Prostate gland (tissue), 2 donors: Measurements from ENCODE around the gene FXR2. TPM values are rescaled to one million over a fixed set of nuclear protein-coding genes. Genes with fewer than 3 reads are reported as not detected.
A peak's percentile ranks its signal among the peaks of the same experiment; 100 is the strongest.

Experiments
- DNase-seq: peaks from one replicate; pipeline ENCODE4 v3.0.0-alpha.2; 2019; ENCODE audit warnings: low spot score
- H3K27ac ChIP-seq, 2 donors: fragments of 200-600 bp; sonication (generic); 2 replicates each; pipeline ENCODE4 v1.5.1; 2017 to 2019
- H3K27me3 ChIP-seq: fragments of 200-600 bp; sonication (generic); replicated peaks from 2 replicates; pipeline ENCODE4 v1.5.1; 2019; ENCODE audit not compliant: insufficient read depth
- H3K36me3 ChIP-seq, 2 donors: fragments of 200-600 bp; sonication (generic); 1 replicate in 1 of 2; 2 replicates in 1 of 2; pipeline versions ENCODE4 v1.5.1 to v1.8.1; 2017 to 2019
- H3K4me1 ChIP-seq: fragments of 200-600 bp; sonication (generic); replicated peaks from 2 replicates; pipeline ENCODE4 v1.5.1; 2019
- H3K4me3 ChIP-seq, 2 donors: fragments of 200-600 bp; sonication (generic); 2 replicates each; pipeline ENCODE4 v1.5.1; 2017 to 2019
- H3K9me3 ChIP-seq: fragments of 200-600 bp; sonication (generic); 2 replicates; pipeline ENCODE4 v1.5.1; 2017
- POLR2A ChIP-seq: fragments of 450-650 bp; IDR thresholded peaks from one replicate; pipeline ENCODE4 v1.6.1; 2016; ENCODE audit warnings: antibody characterized with exemption, mild to moderate bottlenecking
- POLR2AphosphoS5 ChIP-seq: sonication (generic); formaldehyde crosslinking; IDR thresholded peaks from one replicate; pipeline ENCODE4 v1.6.1; 2017; ENCODE audit warnings: antibody characterized with exemption
- WGBS: methylation state at CpG from one replicate; pipeline ENCODE4 v1.1.5; 2018; 5-methylcytosine and 5-hydroxymethylcytosine counted together
- intact Hi-C: fragments of 100-400 bp; cut with DNase I; formaldehyde crosslinking; loops from one replicate; pipeline ENCODE4 v1.14.2; 2022
- small RNA-seq, 2 donors: library from RNA; depleted of rRNA; stranded (forward); fragments of <200 nt; gene quantifications; one replicate each; pipeline ENCODE3, GENCODE V24; 2016
- total RNA-seq, 2 donors: library from RNA; depleted of rRNA; stranded (reverse); fragments of >200 nt; gene quantifications; one replicate each; pipeline ENCODE4 v1.1.0, GENCODE V29; 2016
- TF ChIP-seq, protein P1 (sequence below), 4 experiments: fragments of 200-600 bp in 2 of 4; fragments of 450-650 bp in 2 of 4; sonication (generic) in 2 of 4; IDR thresholded peaks; 1 replicate in 3 of 4; 2 replicates in 1 of 4; pipeline ENCODE4 v1.5.1; 2016 to 2019; ENCODE audit warnings: antibody characterized with exemption in 4 of 4, mild to moderate bottlenecking in 2 of 4, moderate library complexity in 2 of 4

The FXR2 gene
- total RNA-seq, 2 donors from 2014 or later, result 27.1 to 51.4 TPM

DNA sequence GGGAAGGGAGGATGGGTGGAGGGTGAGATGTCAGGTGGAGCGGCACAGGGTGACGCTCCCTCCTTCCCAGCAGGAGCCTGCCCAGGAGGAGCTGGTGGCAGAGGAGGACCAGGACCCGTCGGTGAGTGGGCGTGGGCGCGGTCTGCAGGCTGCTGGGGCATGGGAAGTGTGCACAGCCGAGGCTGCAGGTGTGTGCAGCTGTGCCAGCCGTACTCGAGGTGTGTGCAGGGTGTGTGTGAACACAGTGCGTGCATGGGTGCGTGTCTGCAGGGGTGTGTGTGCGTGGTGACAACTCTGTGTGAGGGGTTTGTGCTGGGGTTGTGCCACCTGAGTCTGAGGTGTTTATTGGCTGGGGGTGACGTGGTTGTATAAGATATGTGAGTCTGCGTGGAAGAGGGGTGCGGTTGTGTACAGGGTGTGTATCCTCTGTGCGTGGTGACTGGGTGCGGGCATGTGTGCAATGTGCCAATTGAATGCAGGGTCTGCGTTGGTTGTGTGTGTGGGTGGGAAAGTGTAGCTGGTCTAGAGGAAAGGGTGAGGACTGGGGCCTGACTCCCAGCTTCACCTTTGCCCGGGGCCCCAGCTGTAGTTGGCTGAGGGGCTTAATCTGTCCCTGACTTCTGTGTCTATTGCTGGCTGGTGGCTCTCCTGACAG is 65.2 kb downstream of the FXR2 start:
- TF ChIP-seq, protein P1, sequence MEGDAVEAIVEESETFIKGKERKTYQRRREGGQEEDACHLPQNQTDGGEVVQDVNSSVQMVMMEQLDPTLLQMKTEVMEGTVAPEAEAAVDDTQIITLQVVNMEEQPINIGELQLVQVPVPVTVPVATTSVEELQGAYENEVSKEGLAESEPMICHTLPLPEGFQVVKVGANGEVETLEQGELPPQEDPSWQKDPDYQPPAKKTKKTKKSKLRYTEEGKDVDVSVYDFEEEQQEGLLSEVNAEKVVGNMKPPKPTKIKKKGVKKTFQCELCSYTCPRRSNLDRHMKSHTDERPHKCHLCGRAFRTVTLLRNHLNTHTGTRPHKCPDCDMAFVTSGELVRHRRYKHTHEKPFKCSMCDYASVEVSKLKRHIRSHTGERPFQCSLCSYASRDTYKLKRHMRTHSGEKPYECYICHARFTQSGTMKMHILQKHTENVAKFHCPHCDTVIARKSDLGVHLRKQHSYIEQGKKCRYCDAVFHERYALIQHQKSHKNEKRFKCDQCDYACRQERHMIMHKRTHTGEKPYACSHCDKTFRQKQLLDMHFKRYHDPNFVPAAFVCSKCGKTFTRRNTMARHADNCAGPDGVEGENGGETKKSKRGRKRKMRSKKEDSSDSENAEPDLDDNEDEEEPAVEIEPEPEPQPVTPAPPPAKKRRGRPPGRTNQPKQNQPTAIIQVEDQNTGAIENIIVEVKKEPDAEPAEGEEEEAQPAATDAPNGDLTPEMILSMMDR (IDR thresholded peaks at IDR 0.05), result peak in 2 of 4 experiments; percentile 1 to 4
- TF ChIP-seq POLR2A (no peak), POLR2AphosphoS5 (no peak)
- WGBS, result 27% methylated on average over 20 of the region's 20 CpGs
- no peaks in the 10 kb centered on the region for H3K9me3 ChIP-seq
- peak overlapping the region; percentile 55 to 64 for H3K4me3 ChIP-seq
- no peaks in the 10 kb centered on the region for H3K36me3 ChIP-seq
- no peaks in the 10 kb centered on the region for H3K27me3 ChIP-seq
- peak overlapping the region; percentile 79 to 91 for H3K27ac ChIP-seq
- intact Hi-C loops, result no loop called here
- DNase-seq, result no peak
- H3K4me1 ChIP-seq, result no peaks in the 10 kb centered on the region

DNA sequence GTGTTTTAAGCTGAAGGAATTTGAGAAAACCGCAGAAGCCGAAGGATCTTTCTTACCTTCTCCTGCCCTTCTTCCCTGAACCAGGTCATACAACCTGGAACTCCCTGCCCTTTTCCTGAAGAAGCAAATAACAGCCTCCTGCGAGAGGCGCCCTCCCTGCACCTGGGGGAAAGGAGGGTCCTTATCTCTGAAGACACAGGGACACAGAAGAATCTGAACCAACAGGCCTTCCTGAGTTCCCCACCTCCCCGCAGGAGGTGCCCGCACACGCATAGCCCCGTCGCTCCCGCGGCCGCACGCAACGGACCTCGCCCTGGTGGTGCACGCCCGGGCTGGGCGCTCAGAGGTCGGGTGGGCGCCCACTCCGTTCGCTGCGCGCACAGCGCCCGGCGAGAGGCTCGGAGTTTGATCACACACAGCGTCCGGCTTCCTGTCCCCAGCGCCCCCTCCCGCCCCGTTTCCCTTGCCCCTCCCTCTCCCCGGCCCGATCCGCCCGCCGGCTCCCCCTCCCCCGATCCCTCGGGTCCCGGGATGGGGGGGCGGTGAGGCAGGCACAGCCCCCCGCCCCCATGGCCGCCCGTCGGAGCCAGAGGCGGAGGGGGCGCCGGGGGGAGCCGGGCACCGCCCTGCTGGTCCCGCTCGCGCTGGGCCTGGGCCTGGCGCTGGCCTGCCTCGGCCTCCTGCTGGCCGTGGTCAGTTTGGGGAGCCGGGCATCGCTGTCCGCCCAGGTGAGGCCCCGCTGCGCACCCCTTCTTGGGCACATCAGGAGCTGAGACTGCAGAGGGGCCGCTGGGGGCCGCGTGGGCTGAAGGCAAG is 65.9 kb downstream of the FXR2 start, which contains the start of gene TNFSF12:
Gene TNFSF12 (plus strand): TSS at position 474 of the 816 bp plus-strand sequence. CDS start 96 bp downstream, at position 570.
- no peaks in the 10 kb centered on the region for H3K4me1 ChIP-seq
- H3K27ac ChIP-seq, result peak within 1 kb of the TSS; percentile 79 to 91
- WGBS, result under 1% methylated on average over 23 of the region's 65 CpGs
- no peaks in the 10 kb centered on the region for H3K27me3 ChIP-seq
- intact Hi-C loops, result no loop called here
- TF ChIP-seq, protein P1 (IDR thresholded peaks at IDR 0.05), result peak; percentile 12 to 33 (median 22)
- no peak for TF ChIP-seq POLR2AphosphoS5
- peak; percentile 41 for TF ChIP-seq POLR2A
- no peaks in the 10 kb centered on the region for H3K36me3 ChIP-seq
- peak; percentile 59 for DNase-seq
- peak within 1 kb of the TSS; percentile 55 to 64 for H3K4me3 ChIP-seq
- H3K9me3 ChIP-seq, result no peaks in the 10 kb centered on the region

DNA sequence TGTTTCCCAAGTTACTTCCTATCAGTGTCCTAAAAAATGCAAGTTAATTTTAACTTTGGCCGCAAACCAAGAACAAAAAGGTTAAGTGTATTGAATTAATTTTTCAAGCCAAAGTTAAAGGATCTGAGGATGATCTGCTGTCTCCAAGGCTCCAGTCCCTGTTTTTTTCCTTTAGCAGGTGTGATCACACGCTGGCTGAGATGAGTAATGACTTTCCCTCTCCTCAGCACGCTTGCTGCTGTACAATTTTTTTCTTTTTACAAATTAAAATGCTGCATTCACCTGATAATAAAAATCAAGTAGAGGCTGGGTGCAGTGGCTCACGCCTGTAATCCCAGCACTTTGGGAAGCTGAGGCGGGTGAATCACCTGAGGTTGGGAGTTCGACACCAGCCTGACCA is 69.8 kb downstream of the FXR2 start:
- Histone ChIP-seq H3K9me3 (no peaks in the 10 kb centered on the region), H3K27me3 (no peaks in the 10 kb centered on the region), H3K4me3 (no peak overlapping the region), H3K36me3 (no peaks in the 10 kb centered on the region), H3K4me1 (no peaks in the 10 kb centered on the region), H3K27ac (no peak overlapping the region)
- no peak for TF ChIP-seq POLR2A
- no peak for TF ChIP-seq POLR2AphosphoS5
- TF ChIP-seq, protein P1 (IDR thresholded peaks at IDR 0.05), result no peak
- WGBS, result 68% methylated on average over 6 of the region's 6 CpGs
- intact Hi-C loops, result no loop called here
- no peak for DNase-seq

Small RNAs within 50 kb of the gene (small RNA-seq; reads per million reads assigned to genes)
- 0 reads per million in 2 donors for gene CD68
- 0 reads per million in 2 donors for gene SNORA48
- 0 reads per million in 2 donors for gene SNORD10

Other genes starting within 250 kb of the FXR2 start
- 10 to 100 TPM in 1 of 2 donors, 1 to 10 TPM in 1; 9.9 to 28.4 TPM for gene TNK1, start 233.8 kb downstream of the FXR2 start, total RNA-seq
- gene PLSCR3, start 220.4 kb downstream of the FXR2 start, total RNA-seq, result 10 to 100 TPM; 25.8 to 26.4 TPM
- gene TMEM256, start 210.8 kb downstream of the FXR2 start, total RNA-seq, result 100 to 1,000 TPM in 1 of 2 donors, 10 to 100 TPM in 1; 63.0 to 192 TPM
- 10 to 100 TPM in 1 of 2 donors, 1 to 10 TPM in 1; 8.6 to 16.2 TPM for gene NLGN2, start 207.1 kb downstream of the FXR2 start, total RNA-seq
- gene SPEM1, start 194.6 kb downstream of the FXR2 start, total RNA-seq, result 1 to 10 TPM in 1 of 2 donors, not detected in 1; 3.6 TPM
- 1 to 10 TPM in 1 of 2 donors, not detected in 1; 5.3 TPM for gene SPEM2, start 189.3 kb downstream of the FXR2 start, total RNA-seq
- gene SPEM3, start 186.0 kb downstream of the FXR2 start, total RNA-seq, result under 1 TPM; 0.09 to 0.11 TPM
- 10 to 100 TPM in 1 of 2 donors, 1 to 10 TPM in 1; 9.9 to 10.3 TPM for gene TMEM102, start 179.5 kb downstream of the FXR2 start, total RNA-seq
- gene FGF11, start 175.4 kb downstream of the FXR2 start, total RNA-seq, result 1 to 10 TPM; 1.2 to 4.2 TPM
- gene CHRNB1, start 169.8 kb downstream of the FXR2 start, total RNA-seq, result 10 to 100 TPM in 1 of 2 donors, 1 to 10 TPM in 1; 6.9 to 10.4 TPM
- 10 to 100 TPM; 60.5 to 69.4 TPM for gene ZBTB4, start 135.3 kb downstream of the FXR2 start, total RNA-seq
- not detected for gene SLC35G6, start 133.5 kb downstream of the FXR2 start, total RNA-seq
- 100 to 1,000 TPM in 1 of 2 donors, 10 to 100 TPM in 1; 79.7 to 217 TPM for gene POLR2A, start 130.5 kb downstream of the FXR2 start, total RNA-seq
- 10 to 100 TPM; 29.9 to 47.9 TPM for gene TNFSF12, start 65.8 kb downstream of the FXR2 start, total RNA-seq
- gene TNFSF13, start 56.1 kb downstream of the FXR2 start, total RNA-seq, result 10 to 100 TPM; 20.4 to 21.1 TPM
- gene SENP3, start 53.0 kb downstream of the FXR2 start, total RNA-seq, result 10 to 100 TPM; 39.6 to 65.7 TPM
- gene CD68, start 35.3 kb downstream of the FXR2 start, total RNA-seq, result 10 to 100 TPM; 12.3 to 17.3 TPM
- gene MPDU1, start 31.0 kb downstream of the FXR2 start, total RNA-seq, result 100 to 1,000 TPM; 101 to 239 TPM
- gene SOX15, start 24.8 kb downstream of the FXR2 start, total RNA-seq, result 10 to 100 TPM in 1 of 2 donors, 1 to 10 TPM in 1; 6.3 to 15.0 TPM
- gene SAT2, start 12.9 kb upstream of the FXR2 start, total RNA-seq, result 100 to 1,000 TPM in 1 of 2 donors, 10 to 100 TPM in 1; 83.3 to 139 TPM
- 1 to 10 TPM in 1 of 2 donors, not detected in 1; 2.1 TPM for gene SHBG, start 15.2 kb upstream of the FXR2 start, total RNA-seq
- gene ATP1B2, start 36.0 kb upstream of the FXR2 start, total RNA-seq, result 10 to 100 TPM in 1 of 2 donors, under 1 TPM in 1; 0.82 to 11.7 TPM
- 10 to 100 TPM; 52.3 to 65.0 TPM for gene TP53, start 72.6 kb upstream of the FXR2 start, total RNA-seq
- gene WRAP53, start 73.6 kb upstream of the FXR2 start, total RNA-seq, result 1 to 10 TPM; 8.6 to 9.4 TPM
- 1 to 10 TPM; 3.0 to 5.5 TPM for gene EFNB3, start 90.3 kb upstream of the FXR2 start, total RNA-seq
- gene DNAH2, start 102.8 kb upstream of the FXR2 start, total RNA-seq, result 1 to 10 TPM in 1 of 2 donors, under 1 TPM in 1; 0.09 to 4.9 TPM
- gene KDM6B, start 219.3 kb upstream of the FXR2 start, total RNA-seq, result 10 to 100 TPM; 12.7 to 30.2 TPM
- gene TMEM88, start 240.2 kb upstream of the FXR2 start, total RNA-seq, result 10 to 100 TPM; 11.1 to 15.7 TPM
- 100 to 1,000 TPM in 1 of 2 donors, 10 to 100 TPM in 1; 74.6 to 163 TPM for gene NAA38, start 242.7 kb upstream of the FXR2 start, total RNA-seq
- 10 to 100 TPM in 1 of 2 donors, 1 to 10 TPM in 1; 5.7 to 20.8 TPM for gene CYB5D1, start 243.1 kb upstream of the FXR2 start, total RNA-seq